Activated CD4-positive, alpha-beta T cell treated with anti-CD3 and anti-CD28 coated beads for 36 hours (primary cell): ENCODE measurements around the gene SHANK3. TPM values are rescaled to one million over a fixed set of nuclear protein-coding genes. Genes with fewer than 3 reads are reported as not detected.

ENCODE experiments used
- ATAC-seq: fragments of 200-7000 bp; cut with Tn5 transposase; one replicate; pipeline ENCODE4 v1.10.0; 2021; ENCODE audit warnings: mild to moderate bottlenecking, moderate library complexity
- CTCF ChIA-PET: fragments of 350-600 bp; sonication (Branson Sonifier 250); formaldehyde crosslinking; loops from one replicate; lab custom pipeline; 2021; ENCODE audit warnings: antibody characterized with exemption; lab: Charles Lee
- POLR2A ChIA-PET: fragments of 350-600 bp; sonication (Branson Sonifier 250); formaldehyde crosslinking; loops from one replicate; lab custom pipeline; 2021; ENCODE audit warnings: antibody characterized with exemption, inconsistent platforms; lab: Charles Lee
- DNase-seq: peaks from one replicate; pipeline ENCODE4 v3.0.0-alpha.2; 2020
- H3K27ac Mint-ChIP-seq: one replicate; pipeline ENCODE4 v1.8.0; 2021; ENCODE audit warnings: mixed read lengths
- H3K27me3 Mint-ChIP-seq: one replicate; pipeline ENCODE4 v1.8.0; 2021; ENCODE audit warnings: mixed read lengths
- H3K36me3 Mint-ChIP-seq: one replicate; pipeline ENCODE4 v1.8.0; 2021; ENCODE audit warnings: low read depth, mixed read lengths
- H3K4me1 Mint-ChIP-seq: one replicate; pipeline ENCODE4 v1.8.0; 2021; ENCODE audit warnings: mixed read lengths
- H3K4me3 Mint-ChIP-seq: one replicate; pipeline ENCODE4 v1.8.0; 2021; ENCODE audit warnings: mild to moderate bottlenecking, moderate library complexity, mixed read lengths
- H3K9me3 Mint-ChIP-seq: one replicate; pipeline ENCODE4 v1.8.0; 2021; ENCODE audit warnings: low read depth, mixed read lengths
- intact Hi-C, 2 experiments: fragments of 100-400 bp; cut with DNase I in 1 of 2; cut with micrococcal nuclease in 1 of 2; formaldehyde crosslinking; loops; one replicate each; pipeline versions ENCODE4 v1.14.2 to v1.15.1; 2022 to 2024; cut with DNase I, micrococcal nuclease
- total RNA-seq, 2 experiments: library from RNA; stranded (reverse); gene quantifications; one replicate each; pipeline ENCODE4 v1.2.3, GENCODE V29; 2021

SHANK3 gene
- total RNA-seq, 2 experiments from 2014 or later = 0.14 to 0.16 TPM

- Mint-ChIP-seq H3K4me3 (no peak overlapping the region), H3K27ac (no peak overlapping the region), H3K27me3 (peaks cover 4% of the 10 kb centered on the region), H3K9me3 (peaks cover 2% of the 10 kb centered on the region), H3K36me3 (no peaks in the 10 kb centered on the region), H3K4me1 (peaks cover 5% of the 10 kb centered on the region)
- intact Hi-C loops = no loop called here
- ChIA-PET POLR2A (no interaction called here), CTCF (interaction anchor here (0.8 kb wide), 1 partner anchor 20 kb away, joined by 3 read pairs; no protein-coding TSS in a partner anchor)
- DNase-seq (peak; percentile 1), ATAC-seq (no peak)
Measured at GRCh38 chr22:50695421-50696250, 23.0 kb downstream of the SHANK3 start.

- Mint-ChIP-seq H3K9me3 (peaks cover 2% of the 10 kb centered on the region), H3K27ac (no peak overlapping the region), H3K4me1 (peaks cover 5% of the 10 kb centered on the region), H3K36me3 (no peaks in the 10 kb centered on the region), H3K27me3 (peaks cover 4% of the 10 kb centered on the region), H3K4me3 (no peak overlapping the region)
- ATAC-seq (no peak), DNase-seq (no peak)
- intact Hi-C loops = no loop called here
- ChIA-PET POLR2A (no interaction called here), CTCF (interaction anchor here (0.7 to 0.8 kb wide), 2 partner anchors 21 to 75 kb away, joined by 3 read pairs; no protein-coding TSS in a partner anchor)
Measured at GRCh38 chr22:50696251-50696798, 23.7 kb downstream of the SHANK3 start.

GRCh38 chr22:50696799-50697561, 24.4 kb downstream of the SHANK3 start:
- DNase-seq (no peak), ATAC-seq (no peak)
- ChIA-PET POLR2A (no interaction called here), CTCF (interaction anchor here (0.7 to 0.8 kb wide), 2 partner anchors 21 to 76 kb away, joined by 3 read pairs; no protein-coding TSS in a partner anchor)
- intact Hi-C loops = no loop called here
- Mint-ChIP-seq H3K4me3 (no peak overlapping the region), H3K4me1 (peaks cover 3% of the 10 kb centered on the region), H3K36me3 (no peaks in the 10 kb centered on the region), H3K9me3 (peaks cover under 1% of the 10 kb centered on the region), H3K27me3 (peaks cover 4% of the 10 kb centered on the region), H3K27ac (no peak overlapping the region)

- POLR2A ChIA-PET = no interaction called here
- DNase-seq (no peak), ATAC-seq (no peak)
- H3K36me3 Mint-ChIP-seq = no peaks in the 10 kb centered on the region
- no peaks in the 10 kb centered on the region for H3K9me3 Mint-ChIP-seq
- H3K27ac Mint-ChIP-seq = no peak overlapping the region
- H3K4me1 Mint-ChIP-seq = peaks cover 12% of the 10 kb centered on the region
- CTCF ChIA-PET = no interaction called here
- H3K27me3 Mint-ChIP-seq = peaks cover 4% of the 10 kb centered on the region
- no peak overlapping the region for H3K4me3 Mint-ChIP-seq
- intact Hi-C loops = no loop called here
Measured at GRCh38 chr22:50697667-50698506, 25.3 kb downstream of the SHANK3 start.

DNA sequence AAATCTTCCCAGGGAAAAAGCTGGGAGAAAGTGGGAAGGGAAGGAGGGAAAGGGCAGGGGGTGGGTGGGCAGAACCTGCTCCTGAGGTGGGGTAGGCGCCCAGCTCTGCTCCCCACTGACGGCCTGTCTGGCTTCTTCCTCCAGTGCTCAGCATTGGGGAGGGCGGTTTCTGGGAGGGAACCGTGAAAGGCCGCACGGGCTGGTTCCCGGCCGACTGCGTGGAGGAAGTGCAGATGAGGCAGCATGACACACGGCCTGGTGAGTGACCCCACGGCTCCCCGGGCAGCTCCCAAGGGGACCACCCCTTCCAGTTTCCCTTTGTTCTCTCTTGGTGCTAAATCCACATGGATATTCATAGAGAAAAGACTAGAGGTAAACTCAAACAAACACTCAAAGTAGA, 25.9 kb downstream of the SHANK3 start:
- Mint-ChIP-seq H3K9me3 (no peaks in the 10 kb centered on the region), H3K36me3 (no peaks in the 10 kb centered on the region), H3K4me3 (no peak overlapping the region), H3K4me1 (peaks cover 14% of the 10 kb centered on the region), H3K27me3 (peaks cover 2% of the 10 kb centered on the region), H3K27ac (no peak overlapping the region)
- ChIA-PET CTCF (no interaction called here), POLR2A (no interaction called here)
- intact Hi-C loops = no loop called here
- ATAC-seq (no peak), DNase-seq (peak; percentile 3)

DNA sequence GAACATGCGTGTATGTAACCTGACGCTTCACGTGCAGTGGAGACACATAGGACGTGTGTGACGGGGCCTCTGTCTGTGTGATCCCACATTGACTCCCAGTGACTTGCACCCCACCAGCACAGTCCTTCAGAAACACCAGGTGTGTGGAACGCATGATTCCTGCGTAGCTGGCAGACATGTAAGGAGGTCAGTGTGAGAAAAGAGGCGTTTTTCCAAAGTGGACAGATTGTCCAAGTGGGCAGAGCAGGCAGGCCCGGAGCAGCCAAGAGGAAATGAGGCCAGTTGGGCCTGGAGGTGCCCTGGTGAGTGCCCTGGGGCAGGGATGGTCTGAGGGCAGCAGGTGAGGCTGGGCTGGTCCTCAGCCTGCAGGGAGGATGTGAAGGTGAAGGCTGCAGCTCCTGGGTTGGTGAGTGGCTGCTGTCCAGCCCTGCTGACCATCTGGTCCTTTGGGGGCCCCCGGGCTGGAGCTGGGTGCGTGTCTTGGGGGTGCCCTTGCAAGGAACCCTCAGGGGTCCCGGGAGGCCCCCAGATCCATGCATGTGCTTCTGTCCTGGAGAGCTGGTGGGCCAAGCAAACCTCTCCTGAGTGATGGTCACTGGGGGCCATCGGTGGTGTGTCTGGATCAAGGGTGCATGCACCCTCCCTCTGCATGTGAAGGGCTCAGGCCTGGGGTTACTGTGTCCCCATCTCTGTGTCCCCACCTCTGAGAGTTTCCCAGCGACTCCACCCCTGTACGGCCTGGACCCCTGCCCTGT, 26.6 kb downstream of the SHANK3 start:
- CTCF ChIA-PET = no interaction called here
- H3K27ac Mint-ChIP-seq = no peak overlapping the region
- intact Hi-C loops = no loop called here
- no peaks in the 10 kb centered on the region for H3K36me3 Mint-ChIP-seq
- H3K4me1 Mint-ChIP-seq = peaks cover 14% of the 10 kb centered on the region
- POLR2A ChIA-PET = no interaction called here
- ATAC-seq (no peak), DNase-seq (no peak)
- no peaks in the 10 kb centered on the region for H3K9me3 Mint-ChIP-seq
- H3K4me3 Mint-ChIP-seq = no peak overlapping the region
- peaks cover 2% of the 10 kb centered on the region for H3K27me3 Mint-ChIP-seq

DNA sequence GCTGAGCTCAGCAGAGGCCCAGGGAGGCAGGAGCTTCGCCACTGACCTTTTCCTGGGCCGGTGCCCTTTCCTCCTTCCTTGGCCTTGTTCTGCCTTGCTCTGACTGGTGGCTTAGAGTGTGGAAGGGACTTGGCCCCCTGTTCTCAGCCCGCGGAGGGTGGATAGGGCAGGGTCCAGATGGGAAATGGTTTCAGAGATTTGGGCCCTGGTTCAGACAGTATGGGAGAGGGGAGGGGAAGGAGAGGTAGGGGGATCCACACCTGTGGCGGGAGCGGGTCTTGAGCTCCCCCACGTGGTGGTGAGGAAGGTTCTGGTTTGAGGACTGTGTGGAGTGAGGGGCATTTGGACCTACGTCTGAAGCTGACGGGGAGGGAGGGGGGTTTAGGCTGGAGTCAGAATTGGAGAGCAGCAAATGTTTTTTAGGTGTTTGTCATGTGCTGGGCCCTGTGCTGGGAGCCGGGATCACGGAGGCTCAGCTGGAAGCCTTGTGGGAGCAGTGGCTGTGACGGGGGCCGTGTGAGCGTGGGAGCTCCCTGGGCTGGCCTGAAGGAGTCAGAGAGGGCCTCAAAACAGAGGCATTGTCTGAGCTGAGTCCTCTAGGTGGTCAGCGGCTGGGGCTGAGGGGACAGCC, 27.2 kb downstream of the SHANK3 start:
- H3K4me1 Mint-ChIP-seq = peaks cover 14% of the 10 kb centered on the region
- H3K9me3 Mint-ChIP-seq = no peaks in the 10 kb centered on the region
- H3K4me3 Mint-ChIP-seq = no peak overlapping the region
- H3K27me3 Mint-ChIP-seq = peaks cover 2% of the 10 kb centered on the region
- H3K36me3 Mint-ChIP-seq = no peaks in the 10 kb centered on the region
- DNase-seq = no peak
- intact Hi-C loops = no loop called here
- H3K27ac Mint-ChIP-seq = no peak overlapping the region
- ChIA-PET POLR2A (no interaction called here), CTCF (no interaction called here)
- no peak for ATAC-seq

DNA sequence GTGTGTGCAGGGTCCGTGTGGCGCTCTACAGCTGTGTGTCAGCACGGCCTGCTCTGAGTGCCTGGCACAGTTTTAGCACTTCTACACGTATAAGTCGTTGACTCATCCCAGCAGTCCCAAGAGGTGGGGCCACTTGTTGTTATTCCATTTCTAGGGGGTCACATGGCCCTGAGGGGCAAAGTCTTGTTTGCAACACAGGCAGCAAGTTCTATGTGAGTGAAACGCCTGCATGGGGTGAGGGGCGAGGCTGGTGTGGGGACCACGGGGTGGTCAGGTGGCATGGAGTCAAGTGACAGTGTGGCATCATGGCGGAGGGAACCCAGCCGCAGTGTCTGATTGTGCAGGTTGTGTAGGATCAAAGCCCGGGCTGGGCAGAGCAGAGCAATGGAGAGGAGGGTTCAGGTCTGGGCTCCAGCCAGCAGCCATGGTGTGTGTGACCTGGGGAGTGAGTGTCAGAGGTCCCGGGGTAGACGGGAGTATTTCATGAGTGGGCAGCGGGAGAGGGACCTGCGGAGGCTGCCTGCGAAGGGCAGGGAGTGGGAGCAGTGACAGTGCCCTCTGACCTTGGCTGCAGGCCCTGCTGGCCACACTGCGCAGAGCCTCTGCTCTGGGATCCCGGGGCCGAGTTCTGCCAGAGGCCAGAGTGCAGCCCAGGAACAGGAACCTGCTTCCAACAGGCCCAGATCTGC, 27.9 kb downstream of the SHANK3 start:
- ChIA-PET POLR2A (no interaction called here), CTCF (no interaction called here)

DNA sequence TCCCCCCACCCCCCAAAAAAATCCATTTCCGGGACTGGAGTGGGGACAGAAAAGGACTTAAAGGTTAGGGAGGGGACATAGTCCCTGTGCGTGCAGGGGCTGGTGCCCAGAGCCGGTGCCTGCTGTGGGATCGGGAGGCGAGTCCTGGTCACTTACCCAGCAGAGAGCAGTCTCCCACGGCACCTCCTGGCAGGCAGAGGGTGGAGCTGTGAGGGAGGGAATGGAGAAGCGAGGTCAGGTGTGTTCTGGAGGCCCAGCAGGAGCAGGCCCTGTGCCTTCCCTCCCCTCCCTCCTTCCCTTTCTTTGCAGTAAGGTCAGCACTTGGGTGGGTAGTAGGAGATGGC, 28.4 kb downstream of the SHANK3 start:
- Mint-ChIP-seq H3K36me3 (no peaks in the 10 kb centered on the region), H3K27ac (no peak overlapping the region), H3K4me1 (peaks cover 14% of the 10 kb centered on the region), H3K27me3 (peaks cover 2% of the 10 kb centered on the region), H3K9me3 (no peaks in the 10 kb centered on the region), H3K4me3 (no peak overlapping the region)
- ChIA-PET POLR2A (no interaction called here), CTCF (no interaction called here)
- DNase-seq (no peak), ATAC-seq (no peak)
- intact Hi-C loops = no loop called here

More for the DNA sequence above, 27.9 kb downstream of the SHANK3 start:
- intact Hi-C loops = no loop called here
- ATAC-seq (no peak), DNase-seq (no peak)
- H3K27me3 Mint-ChIP-seq = peaks cover 2% of the 10 kb centered on the region
- peaks cover 14% of the 10 kb centered on the region for H3K4me1 Mint-ChIP-seq
- H3K36me3 Mint-ChIP-seq = no peaks in the 10 kb centered on the region
- no peak overlapping the region for H3K4me3 Mint-ChIP-seq
- H3K9me3 Mint-ChIP-seq = no peaks in the 10 kb centered on the region
- H3K27ac Mint-ChIP-seq = no peak overlapping the region
